DOHH2 (cell line): ENCODE data around the gene CCDC190.

Source experiments
- H3F3A ChIP-seq: fragments of 200-600 bp; sonication (generic), shearing (Covaris generic); 2 replicates; pipeline ENCODE4 v1.6.0; 2016; ENCODE audit warnings: antibody characterized with exemption, mild to moderate bottlenecking; ENCODE audit not compliant: control insufficient read depth, insufficient read depth
- H3K27ac ChIP-seq: fragments of 200-600 bp; sonication (generic); 2 replicates; pipeline ENCODE4 v1.5.1; 2014; ENCODE audit warnings: low read depth, mild to moderate bottlenecking, low read length, moderate library complexity
- H3K27me3 ChIP-seq: fragments of 200-600 bp; sonication (generic); 2 replicates; pipeline ENCODE4 v1.6.1; 2014; ENCODE audit warnings: mild to moderate bottlenecking, low read length, mixed read lengths; ENCODE audit not compliant: control insufficient read depth
- H3K36me3 ChIP-seq: fragments of 200-600 bp; sonication (generic); 2 replicates; pipeline ENCODE4 v1.6.1; 2014; ENCODE audit warnings: mild to moderate bottlenecking, low read length, moderate library complexity, mixed read lengths; ENCODE audit not compliant: control insufficient read depth
- H3K4me1 ChIP-seq: fragments of 200-600 bp; sonication (generic); 2 replicates; pipeline ENCODE4 v1.6.1; 2014; ENCODE audit warnings: mild to moderate bottlenecking, low read length, mixed read lengths; ENCODE audit not compliant: control insufficient read depth
- H3K4me2 ChIP-seq: fragments of 200-600 bp; sonication (generic); 2 replicates; pipeline ENCODE4 v1.6.0; 2014; ENCODE audit warnings: mild to moderate bottlenecking, low read length, moderate library complexity
- H3K4me3 ChIP-seq: fragments of 200-600 bp; sonication (generic); 2 replicates; pipeline ENCODE4 v1.5.1; 2014; ENCODE audit warnings: mild to moderate bottlenecking, low read length, mixed read lengths
- H3K79me2 ChIP-seq: fragments of 200-600 bp; sonication (generic); 2 replicates; pipeline ENCODE4 v1.6.1; 2014; ENCODE audit warnings: mild to moderate bottlenecking, low read length, mixed read lengths; ENCODE audit not compliant: control insufficient read depth
- H3K9me2 ChIP-seq: fragments of 200-600 bp; sonication (generic); replicated peaks from 2 replicates; pipeline ENCODE4 v1.6.1; 2014; ENCODE audit warnings: mild to moderate bottlenecking, low read length, mixed read lengths; ENCODE audit not compliant: control insufficient read depth
- H3K9me3 ChIP-seq: fragments of 200-600 bp; sonication (generic); 2 replicates; pipeline ENCODE4 v1.6.1; 2014; ENCODE audit warnings: antibody characterized with exemption, low read length, mixed read lengths; ENCODE audit not compliant: control insufficient read depth, insufficient read depth
- H4K20me1 ChIP-seq: fragments of 200-600 bp; sonication (generic); 2 replicates; pipeline ENCODE4 v1.6.0; 2014; ENCODE audit warnings: low read depth, mild to moderate bottlenecking, antibody characterized with exemption, low read length, moderate library complexity; ENCODE audit not compliant: control insufficient read depth, insufficient read depth
- CTCF ChIP-seq: fragments of 200-600 bp; sonication (generic); IDR thresholded peaks from one replicate; pipeline ENCODE4 v1.5.1; 2014; ENCODE audit warnings: antibody characterized with exemption, mild to moderate bottlenecking, low read depth, low read length; ENCODE audit not compliant: poor library complexity, severe bottlenecking
- EZH2phosphoT487 ChIP-seq: fragments of 200-600 bp; sonication (generic); IDR thresholded peaks from 2 replicates; pipeline ENCODE4 v1.6.1; 2017; ENCODE audit warnings: borderline replicate concordance, mild to moderate bottlenecking, antibody characterized with exemption, low read length, moderate library complexity, mixed read lengths

Gene CCDC190

GRCh38 chr1:162908236-162908635 is 47.3 kb upstream of the CCDC190 start:
- no peak for TF ChIP-seq CTCF
- no peak for TF ChIP-seq EZH2phosphoT487
- Histone ChIP-seq H3K9me3 (no peaks in the 10 kb centered on the region), H3F3A (no peaks in the 10 kb centered on the region), H4K20me1 (no peaks in the 10 kb centered on the region), H3K9me2 (no peaks in the 10 kb centered on the region), H3K4me1 (no peaks in the 10 kb centered on the region), H3K36me3 (no peaks in the 10 kb centered on the region), H3K27ac (no peak overlapping the region), H3K79me2 (no peaks in the 10 kb centered on the region), H3K27me3 (peaks cover 2% of the 10 kb centered on the region; the same call in 1 of the 2 replicates), H3K4me2 (no peak overlapping the region), H3K4me3 (no peak overlapping the region)

- no peaks in the 10 kb centered on the region for H4K20me1 ChIP-seq
- no peaks in the 10 kb centered on the region for H3K36me3 ChIP-seq
- no peaks in the 10 kb centered on the region for H3K9me2 ChIP-seq
- no peaks in the 10 kb centered on the region for H3K4me1 ChIP-seq
- H3K4me2 ChIP-seq = no peak overlapping the region
- peaks cover 10% of the 10 kb centered on the region; the same call in 1 of the 2 replicates for H3K27me3 ChIP-seq
- H3K27ac ChIP-seq = no peak overlapping the region
- TF ChIP-seq CTCF (no peak), EZH2phosphoT487 (no peak)
- H3K4me3 ChIP-seq = no peak overlapping the region
- no peaks in the 10 kb centered on the region for H3K9me3 ChIP-seq
- no peaks in the 10 kb centered on the region for H3F3A ChIP-seq
- no peaks in the 10 kb centered on the region for H3K79me2 ChIP-seq
Measured at GRCh38 chr1:162906485-162906884, 45.5 kb upstream of the CCDC190 start.

GRCh38 chr1:162905174-162906158 is 44.5 kb upstream of the CCDC190 start:
- Histone ChIP-seq H3K79me2 (no peaks in the 10 kb centered on the region), H3F3A (no peaks in the 10 kb centered on the region), H3K9me2 (no peaks in the 10 kb centered on the region), H3K4me3 (no peak overlapping the region), H3K4me2 (no peak overlapping the region), H3K9me3 (no peaks in the 10 kb centered on the region), H3K4me1 (no peaks in the 10 kb centered on the region), H3K36me3 (no peaks in the 10 kb centered on the region), H4K20me1 (no peaks in the 10 kb centered on the region), H3K27ac (no peak overlapping the region), H3K27me3 (peaks cover 10% of the 10 kb centered on the region; the same call in 1 of the 2 replicates)
- TF ChIP-seq EZH2phosphoT487 (no peak), CTCF (no peak)
